Upper lobe of right lung (tissue), 1 donor: ENCODE results near the gene ITGA6. TPM values are rescaled to one million over a fixed set of nuclear protein-coding genes. Genes with fewer than 3 reads are reported as not detected.

Source experiments
- ATAC-seq: fragments of 200-7000 bp; cut with Tn5 transposase; one replicate; pipeline ENCODE4 v1.9.1; 2020; ENCODE audit warnings: mild to moderate bottlenecking, moderate library complexity
- DNase-seq: peaks from one replicate; pipeline ENCODE4 v3.0.0-alpha.2; 2020
- H3K27ac ChIP-seq: fragments of 200-600 bp; one replicate; pipeline ENCODE4 v1.8.0; 2022
- H3K27me3 ChIP-seq: fragments of 200-600 bp; one replicate; pipeline ENCODE4 v1.8.0; 2022; ENCODE audit warnings: mild to moderate bottlenecking
- H3K36me3 ChIP-seq: fragments of 200-600 bp; one replicate; pipeline ENCODE4 v1.8.0; 2022
- H3K4me1 ChIP-seq: fragments of 200-600 bp; one replicate; pipeline ENCODE4 v1.8.0; 2022
- H3K4me3 ChIP-seq: fragments of 200-600 bp; one replicate; pipeline ENCODE4 v1.8.0; 2022; ENCODE audit warnings: mild to moderate bottlenecking
- H3K9me3 ChIP-seq: fragments of 200-600 bp; one replicate; pipeline ENCODE4 v1.8.0; 2022
- intact Hi-C: fragments of 100-400 bp; cut with DNase I; formaldehyde crosslinking; loops from one replicate; pipeline ENCODE4 v1.11.0; 2022
- total RNA-seq: library from RNA; stranded (reverse); fragmentation: NEBNext Ultra II Directional; extraction: Animal tissue kit (Norgen Biotek cat#: 25700); gene quantifications from one replicate; pipeline ENCODE4 v1.2.1, GENCODE V29; 2021
- TF ChIP-seq, protein P1 (sequence below): fragments of 200-600 bp; IDR thresholded peaks from one replicate; pipeline ENCODE4 v1.8.0; 2022; ENCODE audit warnings: antibody characterized with exemption
- donor health status: DM: no; HTN: yes; CAD: no; lungs with severe emphysema.

The ITGA6 gene
- total RNA-seq, 1 donor from 2014 or later = 73.0 TPM

DNA sequence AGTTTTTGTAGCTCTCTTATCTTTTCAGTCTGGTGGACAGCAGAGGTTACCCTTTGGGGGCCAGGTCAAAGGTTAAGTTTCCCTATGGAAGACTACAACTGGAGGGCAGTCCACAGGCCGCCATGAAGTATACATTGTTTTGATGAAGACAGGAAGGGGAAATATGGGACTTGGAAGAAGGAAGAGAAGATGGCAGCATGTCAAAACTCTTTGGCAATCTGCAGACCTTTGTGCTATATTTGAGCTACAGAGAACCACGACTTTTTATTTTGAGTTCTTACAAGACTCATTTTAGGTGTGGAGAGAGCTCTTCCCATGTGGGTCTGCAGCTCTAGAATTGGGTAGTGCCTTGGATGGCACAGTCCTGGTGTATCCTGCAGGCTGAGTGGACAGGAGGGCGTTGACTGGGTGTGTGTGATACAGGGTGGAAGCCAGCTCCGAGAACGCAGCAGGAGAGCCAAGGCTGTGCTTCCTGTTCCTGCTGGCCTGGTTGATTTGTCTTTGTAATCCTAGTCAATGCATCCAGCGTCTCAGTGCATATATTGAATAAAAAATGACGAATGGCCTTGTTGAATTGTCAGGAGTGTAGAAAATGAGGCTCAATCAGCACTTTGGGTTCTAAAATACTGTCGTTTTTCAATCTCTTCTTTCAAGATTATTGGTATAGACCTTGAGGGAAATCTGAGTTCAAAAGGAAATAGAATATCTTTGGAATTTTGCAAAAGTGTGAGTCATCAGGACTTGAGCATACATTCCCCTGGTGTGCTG is 11.5 kb downstream of the ITGA6 start:
- intact Hi-C loops = no loop called here
- peaks cover 4% of the 10 kb centered on the region for H3K27me3 ChIP-seq
- peak; percentile 49 for ATAC-seq
- peaks cover 54% of the 10 kb centered on the region for H3K4me1 ChIP-seq
- no peak overlapping the region for H3K27ac ChIP-seq
- TF ChIP-seq, protein P1, sequence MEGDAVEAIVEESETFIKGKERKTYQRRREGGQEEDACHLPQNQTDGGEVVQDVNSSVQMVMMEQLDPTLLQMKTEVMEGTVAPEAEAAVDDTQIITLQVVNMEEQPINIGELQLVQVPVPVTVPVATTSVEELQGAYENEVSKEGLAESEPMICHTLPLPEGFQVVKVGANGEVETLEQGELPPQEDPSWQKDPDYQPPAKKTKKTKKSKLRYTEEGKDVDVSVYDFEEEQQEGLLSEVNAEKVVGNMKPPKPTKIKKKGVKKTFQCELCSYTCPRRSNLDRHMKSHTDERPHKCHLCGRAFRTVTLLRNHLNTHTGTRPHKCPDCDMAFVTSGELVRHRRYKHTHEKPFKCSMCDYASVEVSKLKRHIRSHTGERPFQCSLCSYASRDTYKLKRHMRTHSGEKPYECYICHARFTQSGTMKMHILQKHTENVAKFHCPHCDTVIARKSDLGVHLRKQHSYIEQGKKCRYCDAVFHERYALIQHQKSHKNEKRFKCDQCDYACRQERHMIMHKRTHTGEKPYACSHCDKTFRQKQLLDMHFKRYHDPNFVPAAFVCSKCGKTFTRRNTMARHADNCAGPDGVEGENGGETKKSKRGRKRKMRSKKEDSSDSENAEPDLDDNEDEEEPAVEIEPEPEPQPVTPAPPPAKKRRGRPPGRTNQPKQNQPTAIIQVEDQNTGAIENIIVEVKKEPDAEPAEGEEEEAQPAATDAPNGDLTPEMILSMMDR = no peak
- no peak overlapping the region for H3K4me3 ChIP-seq
- H3K36me3 ChIP-seq = no peaks in the 10 kb centered on the region
- H3K9me3 ChIP-seq = no peaks in the 10 kb centered on the region
- no peak for DNase-seq

DNA sequence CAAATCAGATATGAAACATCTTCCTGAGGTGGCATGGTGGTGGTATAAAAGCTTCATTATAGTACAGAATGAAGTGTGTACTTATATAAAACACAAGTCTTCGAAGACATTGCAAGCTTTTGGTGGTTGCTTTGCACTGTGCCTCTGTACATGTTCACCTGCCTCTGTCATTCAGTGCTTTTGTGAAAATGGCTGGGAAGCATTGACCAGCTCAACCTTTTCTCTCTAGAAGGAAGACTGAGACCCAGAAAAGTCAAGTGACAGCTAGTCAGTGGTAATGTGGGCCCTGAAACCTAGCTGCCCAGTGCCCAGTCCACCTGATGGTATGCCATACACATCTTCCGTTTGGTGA is 12.1 kb downstream of the ITGA6 start:
- no peaks in the 10 kb centered on the region for H3K27me3 ChIP-seq
- H3K36me3 ChIP-seq = no peaks in the 10 kb centered on the region
- no peak for ATAC-seq
- H3K4me3 ChIP-seq = no peak overlapping the region
- no peak for DNase-seq
- H3K27ac ChIP-seq = no peak overlapping the region
- TF ChIP-seq, protein P1 = no peak
- H3K9me3 ChIP-seq = no peaks in the 10 kb centered on the region
- H3K4me1 ChIP-seq = peaks cover 52% of the 10 kb centered on the region
- intact Hi-C loops = no loop called here

DNA sequence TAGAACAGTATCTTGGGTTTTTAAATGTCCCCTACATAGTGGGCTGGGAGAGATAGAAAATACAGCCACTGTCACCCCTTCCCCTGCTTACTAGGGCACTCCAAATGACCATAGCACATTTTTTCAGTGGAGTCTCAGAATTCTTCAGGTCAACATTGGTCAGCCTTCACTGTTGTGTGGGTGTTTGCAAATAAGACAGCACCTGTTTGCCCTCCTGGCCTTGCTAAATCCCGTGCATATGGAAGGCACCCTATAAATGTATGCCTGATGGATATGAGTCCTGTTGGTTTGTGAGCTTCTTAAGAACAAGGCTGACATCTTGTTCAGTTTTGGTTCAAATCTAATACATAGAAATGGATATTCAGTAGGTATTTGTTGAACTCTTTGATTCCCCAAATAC is 12.5 kb downstream of the ITGA6 start:
- ATAC-seq = no peak
- TF ChIP-seq, protein P1 = no peak
- H3K4me1 ChIP-seq = peaks cover 50% of the 10 kb centered on the region

DNA sequence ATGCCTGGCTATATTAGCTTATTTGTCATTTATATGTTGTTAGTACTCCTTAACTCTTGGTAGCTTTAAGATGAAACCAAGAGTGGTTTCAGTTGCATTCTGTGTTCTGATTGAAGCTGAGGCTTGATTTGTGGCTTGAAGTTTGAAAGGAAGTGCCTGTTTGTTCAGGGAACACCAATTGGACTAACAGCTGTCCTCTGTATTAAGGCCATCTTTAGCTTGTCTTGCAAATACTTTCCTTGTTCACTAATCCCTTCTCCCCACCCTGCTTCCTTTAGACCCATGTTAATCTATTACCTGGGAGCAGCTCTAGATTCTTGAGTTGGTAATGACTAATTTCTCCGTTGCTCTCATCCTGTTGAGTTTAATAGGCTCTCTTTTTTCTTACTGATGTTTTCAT is 13.4 kb downstream of the ITGA6 start:
- Histone ChIP-seq H3K9me3 (no peaks in the 10 kb centered on the region), H3K4me1 (peaks cover 45% of the 10 kb centered on the region), H3K4me3 (no peak overlapping the region), H3K36me3 (no peaks in the 10 kb centered on the region), H3K27ac (no peak overlapping the region), H3K27me3 (no peaks in the 10 kb centered on the region)
- no peak for ATAC-seq
- TF ChIP-seq, protein P1 = no peak
- DNase-seq = no peak
- intact Hi-C loops = no loop called here

More for the DNA sequence above, 12.5 kb downstream of the ITGA6 start:
- no peaks in the 10 kb centered on the region for H3K9me3 ChIP-seq
- no peak overlapping the region for H3K27ac ChIP-seq
- DNase-seq = no peak
- H3K36me3 ChIP-seq = no peaks in the 10 kb centered on the region
- H3K4me3 ChIP-seq = no peak overlapping the region
- no peaks in the 10 kb centered on the region for H3K27me3 ChIP-seq
- intact Hi-C loops = no loop called here

DNA sequence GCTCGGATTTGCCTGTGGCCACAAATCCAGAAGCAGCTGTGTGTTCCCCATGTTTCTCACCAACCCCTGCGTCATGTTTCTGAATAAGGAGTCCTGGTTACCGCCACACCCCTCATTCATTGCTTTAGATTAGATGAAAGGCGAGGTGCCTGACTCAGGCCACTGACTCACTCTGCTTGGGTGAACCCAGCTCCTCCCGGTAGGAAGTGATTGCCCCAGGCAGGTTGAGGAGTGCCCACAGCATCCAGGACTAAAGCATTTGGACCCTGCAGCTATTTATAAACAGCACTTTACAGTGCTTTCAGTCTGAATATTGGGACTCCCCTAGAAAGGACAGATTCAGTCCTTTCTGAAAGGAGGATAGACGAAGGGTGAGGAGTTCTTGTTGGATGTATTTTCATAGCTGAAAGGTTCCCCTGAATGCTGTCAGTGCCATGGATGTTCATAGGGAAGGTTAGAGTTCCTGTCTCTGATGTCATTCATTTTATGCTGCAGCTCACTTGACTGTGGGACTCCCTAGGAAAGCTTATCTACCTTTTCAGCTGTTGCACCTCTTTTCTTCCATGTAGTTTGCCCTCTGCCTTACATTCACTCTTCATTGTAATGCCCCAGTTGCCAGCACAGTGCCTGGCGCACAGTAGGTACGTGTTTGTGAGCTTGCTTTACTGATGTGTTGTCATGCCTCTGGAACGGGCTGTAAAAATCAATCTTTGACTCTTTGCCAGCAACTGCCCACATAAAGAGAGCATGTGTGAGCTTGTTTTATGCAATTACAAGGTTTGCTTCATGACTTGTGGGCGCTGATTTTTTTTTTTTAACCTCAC is 14.9 kb downstream of the ITGA6 start:
- DNase-seq = no peak
- TF ChIP-seq, protein P1 = no peak
- Histone ChIP-seq H3K27me3 (no peaks in the 10 kb centered on the region), H3K9me3 (no peaks in the 10 kb centered on the region), H3K36me3 (no peaks in the 10 kb centered on the region), H3K4me3 (no peak overlapping the region), H3K4me1 (peaks cover 57% of the 10 kb centered on the region), H3K27ac (no peak overlapping the region)
- ATAC-seq = peak; percentile 73
- intact Hi-C loops = no loop called here
